ENCODE measurements around the gene ERC1.
"Not testable (repeated sequence)": the region's sequence is repeated elsewhere in the genome, so short reads cannot be mapped to it uniquely, and the experiment has no call there.

Gene ERC1

GRCh38 chr12:1044696-1045095 is 53.7 kb downstream of the ERC1 start:
- Histone ChIP-seq H3K36me3 (no peaks in the 10 kb centered on the region), H3K27me3 (no peaks in the 10 kb centered on the region), H3K4me3 (ENCODE audit: low read depth in 1 of 2, low read length in 1 of 2) (no peak overlapping the region), H3K9me3 (no peaks in the 10 kb centered on the region), H3K27ac (no peak overlapping the region), H3K4me1 (ENCODE audit: control insufficient read depth in 1 of 2, insufficient read depth in 1 of 2, low read depth in 1 of 2, low read length in 1 of 2) (peaks cover 6 to 13% of the 10 kb centered on the region in 2 experiments)
- no peak for TF ChIP-seq CTCF (IDR thresholded peaks at IDR 0.05)

GRCh38 chr12:1046727-1047126 is 55.7 kb downstream of the ERC1 start:
- no peak for TF ChIP-seq CTCF (IDR thresholded peaks at IDR 0.05)
- no peaks in the 10 kb centered on the region for H3K36me3 ChIP-seq
- H3K27ac ChIP-seq, result no peak overlapping the region
- H3K4me1 ChIP-seq (ENCODE audit: control insufficient read depth in 1 of 2, insufficient read depth in 1 of 2, low read depth in 1 of 2, low read length in 1 of 2), result peaks cover 6 to 13% of the 10 kb centered on the region in 2 experiments
- H3K9me3 ChIP-seq, result no peaks in the 10 kb centered on the region
- H3K4me3 ChIP-seq (ENCODE audit: low read depth in 1 of 2, low read length in 1 of 2), result no peak overlapping the region
- no peaks in the 10 kb centered on the region for H3K27me3 ChIP-seq

GRCh38 chr12:1047898-1048660 is 57.1 kb downstream of the ERC1 start:
- Histone ChIP-seq H3K27ac (peak overlapping the region; percentile 32), H3K9me3 (no peaks in the 10 kb centered on the region), H3K27me3 (no peaks in the 10 kb centered on the region), H3K4me1 (ENCODE audit: control insufficient read depth in 1 of 2, insufficient read depth in 1 of 2, low read depth in 1 of 2, low read length in 1 of 2) (peaks cover 6 to 13% of the 10 kb centered on the region in 2 experiments), H3K36me3 (no peaks in the 10 kb centered on the region), H3K4me3 (ENCODE audit: low read depth in 1 of 2, low read length in 1 of 2) (no peak overlapping the region)
- TF ChIP-seq CTCF (IDR thresholded peaks at IDR 0.05), result no peak

- H3K27ac ChIP-seq, result no peak overlapping the region
- H3K27me3 ChIP-seq, result no peaks in the 10 kb centered on the region
- peaks cover 6 to 13% of the 10 kb centered on the region in 2 experiments for H3K4me1 ChIP-seq (ENCODE audit: control insufficient read depth in 1 of 2, insufficient read depth in 1 of 2, low read depth in 1 of 2, low read length in 1 of 2)
- TF ChIP-seq CTCF (IDR thresholded peaks at IDR 0.05), result no peak
- H3K4me3 ChIP-seq (ENCODE audit: low read depth in 1 of 2, low read length in 1 of 2), result no peak overlapping the region
- no peaks in the 10 kb centered on the region for H3K9me3 ChIP-seq
- H3K36me3 ChIP-seq, result no peaks in the 10 kb centered on the region
These were observed 59.2 kb downstream of the ERC1 start for GRCh38 chr12:1050059-1050707.

- H3K27me3 ChIP-seq; H3K36me3 ChIP-seq; H3K4me3 ChIP-seq (ENCODE audit: low read depth in 1 of 2, low read length in 1 of 2); H3K27ac ChIP-seq; H3K9me3 ChIP-seq: not testable (repeated sequence)
- H3K4me1 ChIP-seq (ENCODE audit: control insufficient read depth in 1 of 2, insufficient read depth in 1 of 2, low read depth in 1 of 2, low read length in 1 of 2), result peaks cover 6 to 13% of the 10 kb centered on the region in 2 experiments
These were observed 60.6 kb downstream of the ERC1 start for GRCh38 chr12:1051672-1052071.

- H3K4me3 ChIP-seq (ENCODE audit: low read depth in 1 of 2, low read length in 1 of 2), result no peak overlapping the region
- no peak overlapping the region for H3K27ac ChIP-seq
- no peaks in the 10 kb centered on the region for H3K27me3 ChIP-seq
- H3K36me3 ChIP-seq, result no peaks in the 10 kb centered on the region
- no peak for TF ChIP-seq CTCF (IDR thresholded peaks at IDR 0.05)
- H3K4me1 ChIP-seq (ENCODE audit: control insufficient read depth in 1 of 2, insufficient read depth in 1 of 2, low read depth in 1 of 2, low read length in 1 of 2), result peaks cover 0 to under 1% of the 10 kb centered on the region in 2 experiments
- H3K9me3 ChIP-seq, result no peaks in the 10 kb centered on the region
These were observed 62.7 kb downstream of the ERC1 start for GRCh38 chr12:1053690-1054089.
